Upper lobe of left lung (tissue), 4 donors: ENCODE results near the gene TNF.

Source experiments
- CTCF ChIP-seq, 6 experiments: fragments of 450-650 bp in 4 of 6; fragments of 200-600 bp in 2 of 6; sonication (generic) in 2 of 6; IDR thresholded peaks; one replicate each; pipeline ENCODE4 v1.5.1; 2016 to 2019; ENCODE audit warnings: antibody characterized with exemption in 6 of 6
- EP300 ChIP-seq, 4 donors: sonication (generic); formaldehyde crosslinking; IDR thresholded peaks; one replicate each; pipeline ENCODE4 v1.5.1; 2017; ENCODE audit warnings: antibody characterized with exemption in 4 of 4, control low read depth in 2 of 4
- POLR2A ChIP-seq, 4 donors: fragments of 450-650 bp; IDR thresholded peaks; one replicate each; pipeline ENCODE4 v1.5.1; 2016 to 2017; ENCODE audit warnings: antibody characterized with exemption in 4 of 4, mild to moderate bottlenecking in 2 of 4
- POLR2AphosphoS5 ChIP-seq, 2 donors: sonication (generic); formaldehyde crosslinking; IDR thresholded peaks; one replicate each; pipeline ENCODE4 v1.5.1; 2017; ENCODE audit warnings: antibody characterized with exemption in 2 of 2

- TF ChIP-seq CTCF (IDR thresholded peaks at IDR 0.05) (no peak), POLR2A (IDR thresholded peaks at IDR 0.05) (no peak), EP300 (IDR thresholded peaks at IDR 0.05) (no peak), POLR2AphosphoS5 (IDR thresholded peaks at IDR 0.05) (no peak)
These were observed 52.4 kb downstream of the TNF start for GRCh38 chr6:31627690-31628287.
